HG02642 (cell line): Measurements from ENCODE around the gene FRMD1.

Experiments used
- ATAC-seq: cut with Tn5 transposase; IDR thresholded peaks from one replicate; pipeline ENCODE4 v1.9.1; 2021; ENCODE audit warnings: mild to moderate bottlenecking; ENCODE audit not compliant: unreplicated experiment, poor library complexity

Gene FRMD1

DNA sequence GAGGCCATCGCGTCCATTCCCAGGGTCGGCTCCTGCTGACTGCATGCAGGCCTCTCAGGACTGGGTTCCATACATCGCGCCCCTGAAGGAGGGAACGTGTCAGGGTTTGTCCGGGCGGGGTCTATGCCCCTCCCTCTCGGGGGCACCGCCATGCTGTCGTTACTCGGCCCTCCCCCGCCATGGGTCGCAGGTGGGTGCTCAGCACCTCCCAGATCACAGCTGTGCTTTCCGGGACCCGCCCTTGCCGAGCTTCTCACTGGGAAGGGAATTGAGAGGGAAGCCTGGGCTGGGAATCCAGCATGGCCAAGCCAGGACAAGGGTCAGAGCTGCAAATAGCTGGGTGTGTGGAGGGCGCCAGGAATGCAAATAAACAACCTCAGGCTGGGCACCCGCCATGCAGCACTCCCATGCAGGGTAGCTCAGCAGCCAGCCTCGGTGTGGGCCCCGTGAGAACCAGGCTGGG, at the start of gene FRMD1:
FRMD1 (minus strand) TSS at position 270 of the 463 bp plus-strand sequence; CDS start at position 152, 118 bp downstream.
- no peak for ATAC-seq

DNA sequence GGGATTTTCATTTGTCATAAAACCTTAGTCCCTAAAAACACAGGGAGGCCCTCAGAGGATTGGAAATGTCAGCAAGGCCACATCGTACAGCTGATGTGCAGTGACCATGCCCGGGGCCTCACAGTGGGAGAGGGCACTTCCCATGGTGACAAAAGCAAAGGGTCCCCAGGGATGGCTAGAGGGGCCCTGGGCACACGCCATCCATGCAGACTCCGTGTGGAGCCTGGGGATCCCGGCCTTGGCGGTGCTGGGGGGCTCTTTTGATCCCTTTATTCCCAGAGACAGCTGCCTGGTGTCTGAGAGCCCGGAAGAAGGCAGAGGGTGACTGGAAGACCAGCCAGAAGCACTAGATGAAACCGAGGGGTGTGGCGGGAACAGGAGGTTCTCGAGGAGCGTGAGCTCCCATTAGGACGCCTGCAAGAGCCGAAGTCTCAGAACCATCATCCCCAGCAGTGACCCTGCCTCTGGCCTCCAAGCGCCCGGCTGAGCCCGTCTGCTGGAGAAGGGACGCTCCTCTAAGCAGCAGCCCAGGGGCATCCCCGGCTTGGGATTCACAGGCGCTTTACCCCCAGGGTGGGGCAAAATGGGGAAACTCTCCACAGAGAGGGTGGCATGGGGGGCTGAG, 49.1 kb upstream of the FRMD1 start:
- ATAC-seq, result no peak

DNA sequence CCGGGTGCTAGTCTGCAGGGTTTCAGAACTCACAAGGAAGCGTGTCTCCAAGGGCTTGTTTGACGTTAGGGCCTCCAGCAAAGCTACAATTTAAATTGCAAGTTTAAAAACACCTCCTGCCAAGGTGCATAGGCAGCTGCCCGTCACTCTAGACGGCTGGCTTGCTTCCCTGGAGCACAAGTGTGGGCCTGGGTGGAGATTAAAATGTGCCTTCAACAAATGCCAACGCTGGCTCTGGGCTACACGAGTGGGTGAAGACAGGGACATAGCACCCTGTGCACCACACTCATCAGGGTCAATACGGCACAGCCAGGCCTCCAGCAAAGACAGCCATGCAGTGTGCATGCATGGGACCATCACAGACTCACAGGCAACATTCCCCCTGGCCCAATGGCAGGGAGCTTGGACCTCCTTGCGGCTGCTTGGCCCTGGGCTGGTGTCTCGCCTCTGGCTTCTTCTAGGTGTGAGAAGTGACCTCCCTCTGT, 48.4 kb upstream of the FRMD1 start:
- ATAC-seq, result no peak

DNA sequence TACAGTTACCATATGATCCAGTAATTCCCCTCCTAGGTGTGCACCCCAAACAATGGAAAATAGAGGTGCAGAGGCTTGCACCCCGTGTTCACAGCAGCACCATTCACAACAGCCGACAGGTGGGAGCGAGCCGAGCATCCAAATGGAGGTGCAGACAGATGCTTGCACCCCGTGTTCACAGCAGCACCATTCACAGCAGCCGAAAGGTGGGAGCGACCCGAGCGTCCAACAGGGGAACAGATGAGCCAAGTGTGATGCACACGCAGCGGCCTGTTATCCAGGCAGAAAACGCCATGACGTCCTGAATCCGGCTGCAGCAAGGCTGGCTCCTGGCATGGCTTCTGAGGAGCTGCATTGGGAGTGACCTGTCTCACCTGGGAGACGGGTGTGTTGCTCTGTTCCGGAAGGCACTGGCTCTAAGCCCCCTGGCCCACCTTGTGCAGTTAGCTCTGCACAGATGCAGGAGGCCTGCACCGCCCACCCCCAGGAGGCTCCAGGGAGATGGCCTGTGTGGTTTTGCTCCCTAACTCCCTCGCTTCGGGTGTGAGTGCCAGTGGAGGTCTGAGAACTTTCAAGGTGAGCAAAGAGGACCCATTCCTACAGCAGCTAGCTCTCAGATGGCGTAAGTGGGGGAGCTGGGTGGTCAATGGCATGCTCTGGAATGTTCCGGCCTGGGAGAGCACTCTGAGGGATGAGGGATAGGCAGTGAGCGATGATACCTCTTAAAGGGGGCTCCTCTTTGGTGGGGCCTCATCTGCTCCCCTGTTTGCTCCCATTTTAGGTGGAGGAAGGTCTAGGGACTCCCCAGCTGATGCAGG, 47.8 kb upstream of the FRMD1 start:
- no peak for ATAC-seq

DNA sequence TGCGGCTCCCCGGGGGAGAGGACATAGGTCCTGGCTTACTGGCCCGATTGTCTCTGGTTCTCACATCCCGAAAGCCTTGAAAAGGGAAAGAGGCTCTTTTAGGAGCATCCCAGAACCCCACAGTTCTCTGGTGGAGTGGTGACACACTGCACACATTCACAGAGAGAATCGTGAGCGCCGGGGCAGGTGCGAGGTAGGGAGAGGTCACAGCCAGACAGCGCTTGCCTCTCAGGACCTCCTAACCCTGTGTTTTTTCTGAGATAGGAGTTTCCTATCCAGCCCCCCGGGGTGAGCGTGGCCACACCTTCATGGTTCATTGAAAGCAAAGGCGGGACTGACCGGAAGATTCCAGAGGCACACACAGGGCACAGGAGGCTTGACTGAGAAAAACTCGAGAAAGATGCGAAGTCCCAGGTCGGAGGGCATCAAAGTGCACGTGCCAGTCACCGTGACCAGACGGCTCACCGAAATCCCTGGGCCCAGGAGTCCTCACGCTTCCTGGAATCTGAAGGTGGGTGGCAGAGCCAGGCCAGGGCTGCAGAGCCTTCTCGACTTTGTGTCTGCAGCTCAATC, 46.5 kb upstream of the FRMD1 start:
- no peak for ATAC-seq

DNA sequence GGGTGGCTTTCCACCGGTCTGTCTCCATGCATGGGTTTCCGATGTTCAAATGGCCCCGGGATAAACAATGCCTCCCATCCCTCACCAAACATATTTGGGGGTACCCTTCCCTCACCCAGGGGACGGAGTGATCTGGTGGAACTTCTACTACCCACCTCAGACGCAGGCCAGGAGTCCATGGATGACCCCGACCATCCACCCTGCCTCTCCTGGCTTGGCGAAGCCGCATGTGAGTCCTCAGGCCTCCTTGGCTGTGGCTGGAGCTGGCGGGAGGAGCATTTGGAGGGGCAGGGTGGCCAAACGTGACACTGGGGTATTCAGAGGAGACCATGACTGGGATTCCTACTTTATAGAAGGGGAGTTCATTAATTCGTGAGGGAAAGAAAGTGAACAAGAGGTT, 45.9 kb upstream of the FRMD1 start:
- no peak for ATAC-seq

DNA sequence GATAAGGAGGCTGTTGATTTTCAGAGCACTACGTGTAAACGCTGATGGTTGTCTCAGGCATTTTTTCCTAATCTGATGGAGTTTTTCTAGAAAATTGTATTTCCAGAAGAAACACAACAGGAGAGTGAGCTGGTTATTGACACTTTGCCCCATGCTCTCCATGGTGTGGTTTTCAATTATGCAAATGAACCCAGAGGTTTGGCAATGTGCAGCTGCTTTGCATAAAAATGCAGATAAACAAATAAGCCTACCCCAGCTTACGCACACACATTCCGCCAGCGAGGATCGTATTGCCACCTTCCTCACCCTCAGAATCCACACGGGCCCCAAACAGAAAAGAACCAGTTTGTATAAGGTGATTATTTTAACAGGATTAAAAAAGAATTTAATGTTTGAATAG, 45.1 kb upstream of the FRMD1 start:
- ATAC-seq, result no peak

DNA sequence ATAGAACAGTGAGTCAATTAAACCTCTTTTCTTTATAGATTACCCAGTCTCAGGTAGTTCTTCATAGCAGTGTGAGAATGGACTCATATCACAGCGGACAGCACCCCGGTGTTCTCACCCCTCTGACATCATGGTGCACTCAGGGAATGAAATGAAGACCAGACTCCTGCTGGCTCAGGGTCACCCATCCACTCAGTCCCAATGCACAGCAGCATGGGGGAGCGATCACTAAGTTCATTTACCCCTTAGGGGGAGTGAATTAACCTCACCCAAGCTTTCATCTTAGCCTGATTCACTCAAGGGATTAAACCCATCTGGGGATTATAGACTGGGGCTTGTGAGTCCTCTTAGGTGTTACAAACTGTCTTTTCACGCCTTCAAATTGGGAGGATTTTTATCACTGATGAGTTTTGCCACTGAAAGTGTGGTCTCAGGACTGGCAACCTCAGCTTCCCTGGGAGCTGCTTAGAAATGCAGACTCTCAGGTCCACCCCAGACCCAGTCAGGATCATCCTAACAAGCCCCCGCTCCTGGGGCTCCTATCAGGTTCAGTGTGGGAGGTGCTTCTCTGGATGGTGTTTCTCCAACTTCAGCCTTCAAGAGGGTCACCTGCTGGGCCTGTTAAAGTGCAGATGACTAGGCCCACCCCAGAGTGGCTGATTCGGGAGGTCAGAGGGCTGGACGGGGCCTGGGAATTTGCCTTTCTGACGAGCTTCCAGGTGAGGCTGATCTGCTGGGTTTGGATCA, 44.3 kb upstream of the FRMD1 start:
- no peak for ATAC-seq

DNA sequence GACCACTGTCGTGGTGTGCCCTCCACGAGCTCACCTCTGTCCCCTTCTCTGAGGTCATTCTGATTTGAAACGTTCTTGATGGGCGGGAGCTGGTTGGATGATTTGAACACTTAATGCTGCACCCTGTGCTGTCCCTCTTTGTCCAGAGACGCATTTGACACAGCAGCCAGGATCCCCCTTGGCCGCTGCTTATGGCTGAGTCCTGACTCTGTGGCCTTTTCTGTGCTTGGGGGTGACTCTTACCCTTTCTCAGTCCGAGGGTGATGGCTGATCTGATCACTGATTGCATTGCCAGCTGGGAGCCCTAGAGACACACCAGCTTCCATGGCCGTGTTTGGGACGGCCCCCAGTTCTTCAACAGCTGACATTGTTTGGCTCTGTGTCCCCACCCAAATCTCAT, 43.5 kb upstream of the FRMD1 start:
- no peak for ATAC-seq

DNA sequence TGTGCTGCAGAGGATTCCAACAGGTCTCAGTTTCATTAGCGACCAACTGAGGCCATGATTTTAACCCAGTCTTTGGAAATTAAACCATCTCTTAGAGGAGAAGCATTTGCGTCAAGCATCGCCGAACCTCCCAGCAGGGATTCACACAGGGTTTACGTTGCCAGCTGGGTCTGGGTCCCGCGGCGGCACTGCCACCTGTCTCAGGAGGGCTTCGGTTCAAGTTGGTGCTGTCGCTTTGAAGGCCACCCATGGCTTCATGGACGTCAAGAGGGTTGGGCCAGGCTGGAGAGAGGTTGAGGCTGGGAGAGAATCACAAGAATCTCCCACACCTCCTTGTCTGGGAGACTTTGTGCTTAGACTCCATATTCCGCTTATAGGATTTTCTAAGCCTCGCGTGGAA, 43.0 kb upstream of the FRMD1 start:
- no peak for ATAC-seq

DNA sequence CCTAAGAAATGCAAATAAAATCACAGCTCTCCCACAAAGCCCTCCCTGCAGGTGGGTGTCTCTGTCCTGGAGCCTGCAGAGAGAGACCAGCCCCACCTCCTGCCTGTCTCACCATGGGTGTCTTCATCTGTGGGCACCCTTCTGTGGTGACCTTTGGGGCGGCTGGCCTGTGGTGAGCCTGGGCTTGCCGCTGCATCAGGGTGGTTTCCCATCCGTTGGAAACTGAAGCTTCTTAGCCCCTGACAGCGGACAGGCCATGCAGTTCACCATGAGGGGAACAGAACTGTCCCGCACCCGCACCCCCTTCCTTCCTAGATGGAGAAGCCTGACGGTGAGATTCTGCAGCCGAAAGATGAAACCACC, 42.3 kb upstream of the FRMD1 start:
- ATAC-seq, result no peak

DNA sequence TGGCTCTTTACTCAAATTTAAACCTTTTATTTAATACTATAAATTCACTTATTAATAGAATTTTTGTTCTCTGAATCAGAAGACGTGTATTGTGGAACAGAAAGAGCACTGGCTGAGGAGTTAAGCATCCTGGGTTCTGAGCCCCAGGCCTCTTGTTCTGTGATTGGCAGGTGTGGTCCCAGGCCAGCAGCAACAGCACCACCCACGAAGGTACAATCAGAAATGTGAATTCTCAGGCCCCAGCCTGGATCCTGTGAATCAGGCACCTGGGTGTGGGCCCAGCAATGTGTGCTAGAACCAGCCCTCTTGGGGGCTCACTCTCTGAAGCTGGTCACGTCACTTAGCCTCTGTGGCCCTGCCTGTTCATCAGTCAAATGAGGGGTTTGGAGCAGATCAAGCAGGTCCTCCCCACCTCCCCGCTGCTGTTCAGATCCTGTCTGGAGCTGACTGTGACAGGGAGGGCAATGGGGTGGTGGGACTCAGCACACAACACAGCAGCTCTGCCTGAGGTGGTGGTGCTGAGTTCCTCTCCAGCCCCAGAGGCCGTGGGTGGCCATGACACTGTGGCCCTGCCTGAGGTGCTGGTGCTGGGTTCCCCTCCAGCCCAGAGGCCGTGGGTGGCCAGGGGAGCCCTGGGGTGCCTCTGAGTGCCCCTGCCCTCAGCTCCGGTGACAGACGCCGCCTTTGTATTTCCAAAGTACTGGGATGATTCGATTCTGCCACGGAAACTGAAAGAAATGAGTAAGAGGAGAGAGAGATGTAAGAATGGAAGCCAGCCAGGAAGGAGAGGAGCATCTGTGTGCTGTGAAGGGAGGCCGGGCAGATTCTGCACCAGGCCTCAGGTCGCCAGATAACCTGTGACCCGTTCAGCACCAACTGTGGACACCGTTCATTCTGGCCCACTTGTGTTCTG, 41.6 kb upstream of the FRMD1 start:
- ATAC-seq, result no peak

DNA sequence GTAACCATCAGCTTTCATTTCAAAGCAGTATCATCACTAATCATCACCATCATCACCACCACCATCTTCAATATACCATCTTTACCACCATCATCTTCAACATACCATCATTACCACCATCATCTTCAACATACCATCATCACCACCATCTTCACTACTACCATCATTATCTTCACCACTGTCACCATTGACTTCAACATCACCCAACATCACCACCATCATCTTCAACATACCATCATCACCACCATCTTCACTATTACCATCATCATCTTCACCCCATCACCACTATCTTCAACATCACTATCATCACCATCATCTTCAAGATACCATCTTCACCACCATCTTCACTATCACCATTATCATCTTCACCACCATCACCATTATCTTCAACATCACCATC, 40.5 kb upstream of the FRMD1 start:
- no peak for ATAC-seq

DNA sequence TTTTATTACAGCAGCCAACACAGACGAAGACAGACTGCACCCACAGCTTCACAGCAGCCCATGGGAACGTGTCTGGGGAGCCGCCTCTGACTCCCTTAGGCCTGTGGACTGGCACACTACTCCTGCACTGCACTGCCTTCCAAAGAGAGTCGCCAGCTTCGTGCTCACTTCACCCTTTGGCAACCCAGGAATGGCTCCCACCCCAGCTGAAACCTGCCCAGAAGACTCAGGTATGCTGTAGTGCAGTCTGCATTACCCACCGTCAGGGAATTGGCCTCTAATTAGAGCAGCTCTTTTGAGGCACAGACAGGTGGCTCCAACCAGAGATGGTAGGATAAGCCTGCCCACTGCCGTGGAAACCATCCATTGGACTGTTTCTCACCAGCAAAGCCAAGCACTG, 39.9 kb upstream of the FRMD1 start:
- no peak for ATAC-seq

DNA sequence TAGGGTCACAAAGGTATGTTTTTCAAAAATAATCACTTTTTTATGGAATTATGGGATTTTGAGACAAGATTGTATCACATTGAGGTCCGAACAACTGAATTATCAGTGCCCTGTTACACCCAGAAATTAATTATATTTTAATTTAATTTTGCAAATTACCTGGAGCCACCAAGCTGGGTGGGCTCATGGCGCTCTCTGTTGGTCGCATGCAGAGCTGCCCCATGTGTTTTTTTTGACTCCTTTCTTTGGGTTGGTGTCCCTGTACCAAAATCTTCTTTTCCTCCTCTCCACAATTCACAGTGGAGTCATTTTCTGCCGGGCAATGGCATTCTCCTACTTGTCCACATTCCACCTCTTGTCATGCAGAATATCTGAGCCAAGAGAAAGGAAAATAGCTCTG, 38.9 kb upstream of the FRMD1 start:
- ATAC-seq, result no peak

DNA sequence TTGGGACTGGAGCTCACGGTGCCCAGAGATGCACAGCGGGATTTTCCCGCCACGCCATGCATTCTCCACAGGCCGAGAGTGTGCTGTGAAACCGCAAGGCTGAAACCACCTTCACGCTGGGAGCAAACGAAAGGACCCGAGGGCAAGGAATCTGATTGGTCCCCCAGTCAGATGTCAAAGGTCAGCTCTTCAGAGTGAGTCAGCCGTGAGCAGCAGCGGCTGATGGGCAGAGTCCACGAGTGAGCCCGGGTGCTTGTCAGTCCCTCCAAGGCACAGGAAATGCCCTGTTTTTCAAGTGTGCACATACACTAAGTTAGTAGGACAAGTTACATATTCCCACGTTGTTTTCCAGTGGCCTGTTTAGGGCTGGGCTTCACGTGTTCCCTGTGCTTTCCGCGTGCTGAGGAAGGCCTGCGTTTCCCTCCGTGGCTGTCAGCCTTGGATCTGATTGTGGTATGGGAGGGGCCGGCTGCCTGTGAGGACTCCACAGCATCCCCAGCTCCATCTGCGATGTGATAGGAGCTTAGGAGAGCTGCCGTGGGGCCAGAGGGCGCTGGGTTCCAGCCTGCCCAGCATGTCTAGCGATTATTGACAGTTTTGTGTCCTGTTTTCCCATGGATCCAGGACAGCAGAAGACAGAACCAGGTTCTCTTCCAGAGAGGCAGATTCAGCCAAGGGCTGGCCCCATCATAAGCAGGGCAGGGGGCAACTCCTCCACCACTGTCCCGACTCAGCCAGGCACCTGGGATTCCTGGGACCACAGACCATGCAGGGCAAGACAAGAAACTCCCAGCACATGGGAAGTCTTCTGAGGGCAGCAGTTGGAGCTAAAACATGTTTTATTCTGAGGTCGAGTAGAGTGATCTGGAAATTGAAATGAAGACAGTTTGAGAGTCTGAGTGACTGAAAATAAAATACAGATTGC, 38.2 kb upstream of the FRMD1 start:
- ATAC-seq, result no peak

DNA sequence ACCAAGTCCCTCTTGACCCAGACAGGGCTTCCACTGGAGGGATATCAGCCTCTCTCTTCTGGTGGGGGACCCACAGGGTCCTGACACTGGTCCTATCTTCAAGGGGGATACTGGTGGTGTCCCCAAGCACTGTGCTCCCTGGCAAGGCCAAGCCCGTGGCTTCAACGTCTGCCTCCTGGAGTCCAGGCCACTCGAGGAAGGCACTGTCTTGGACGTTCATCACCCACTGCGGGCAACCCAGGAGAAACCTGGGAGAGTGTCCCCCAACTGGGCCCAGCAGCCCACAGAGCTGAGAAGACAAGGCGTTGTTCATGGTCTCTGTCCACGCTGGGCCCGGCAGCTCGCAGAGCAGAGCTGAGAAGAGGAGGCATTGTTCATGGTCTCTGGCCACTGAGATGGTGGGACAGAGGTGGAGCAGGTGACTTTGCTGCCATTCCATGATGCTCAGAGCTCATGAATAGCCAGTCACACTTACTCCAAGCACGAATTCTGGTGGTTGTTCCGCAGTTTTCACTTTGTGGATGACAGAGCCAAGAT, 37.5 kb upstream of the FRMD1 start:
- no peak for ATAC-seq

DNA sequence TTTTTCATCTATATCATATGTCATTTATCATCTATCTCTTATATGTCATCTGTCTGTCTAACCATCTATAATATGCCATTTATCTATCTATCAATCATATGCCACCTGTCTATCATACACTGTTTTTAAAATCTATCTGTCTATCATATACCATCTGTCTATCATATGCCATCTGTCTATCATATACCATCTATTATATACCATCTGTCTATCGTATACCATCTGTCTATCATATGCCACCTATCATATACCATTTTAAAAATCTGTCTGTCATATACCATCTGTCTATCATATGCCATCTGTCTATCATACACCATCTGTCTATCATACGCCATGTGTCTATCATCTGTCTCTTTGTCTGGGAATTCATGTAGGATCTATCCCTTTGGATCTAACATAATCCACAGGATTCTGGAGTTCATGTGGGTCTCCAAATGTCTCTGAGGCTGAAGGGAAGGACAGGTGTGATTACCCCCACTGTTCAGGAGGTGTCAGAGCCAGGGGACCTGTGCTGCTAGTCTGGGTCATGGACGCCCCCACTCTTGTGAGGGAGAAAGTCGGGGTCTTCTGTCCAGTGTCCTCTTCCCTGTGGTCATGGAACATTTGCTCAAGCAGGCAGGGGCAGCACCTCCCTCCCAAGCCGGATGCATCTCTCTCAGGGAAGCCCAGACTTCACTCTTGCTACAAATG, 36.9 kb upstream of the FRMD1 start:
- no peak for ATAC-seq
